Frontal cortex (tissue), 4 donors: ENCODE results near the gene NOL4L. TPM values are rescaled to one million over a fixed set of nuclear protein-coding genes. Genes with fewer than 3 reads are reported as not detected.

ENCODE experiments used
- DNase-seq, 2 donors: peaks; one replicate each; pipeline ENCODE4 v3.0.0; 2012; ENCODE audit warnings: low spot score in 2 of 2
- FAIRE-seq: peaks from 2 replicates; lab custom pipeline; 2012; peaks lifted over from hg19 to GRCh38; lab: Jason Lieb, UNC
- total RNA-seq: library from RNA; depleted of rRNA; stranded (reverse); fragments of >200 nt; gene quantifications from one replicate; pipeline ENCODE4 v1.2.3, GENCODE V29; 2014
- donor health status: control.
- donor health status: control.
- donor health status: control.

The NOL4L gene
- total RNA-seq, 1 donor from 2014 or later: 13.0 TPM

GRCh38 chr20:32517914-32518592 is 67.1 kb downstream of the NOL4L start:
- DNase-seq: no peak
- no peak for FAIRE-seq

DNA sequence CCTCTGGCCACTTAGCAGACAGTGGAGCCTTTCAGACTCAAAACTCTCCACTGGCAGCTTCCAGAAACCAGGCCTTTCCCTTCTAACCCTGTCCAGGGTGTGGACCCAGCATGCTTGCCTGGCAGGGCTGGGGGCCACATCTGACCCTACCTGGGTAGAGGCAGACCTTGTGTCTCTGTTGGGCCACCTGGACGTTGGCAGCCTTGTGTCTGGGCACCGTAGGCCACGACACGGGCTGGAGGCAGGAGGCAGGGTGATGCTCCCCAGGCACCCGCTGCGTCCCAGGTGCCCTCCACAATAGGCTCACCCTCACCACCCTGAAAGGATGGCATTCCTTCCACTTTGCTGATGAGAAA is 67.6 kb downstream of the NOL4L start:
- FAIRE-seq (no peak), DNase-seq (no peak)

GRCh38 chr20:32516583-32517517 is 68.3 kb downstream of the NOL4L start:
- FAIRE-seq: no peak
- no peak for DNase-seq

DNA sequence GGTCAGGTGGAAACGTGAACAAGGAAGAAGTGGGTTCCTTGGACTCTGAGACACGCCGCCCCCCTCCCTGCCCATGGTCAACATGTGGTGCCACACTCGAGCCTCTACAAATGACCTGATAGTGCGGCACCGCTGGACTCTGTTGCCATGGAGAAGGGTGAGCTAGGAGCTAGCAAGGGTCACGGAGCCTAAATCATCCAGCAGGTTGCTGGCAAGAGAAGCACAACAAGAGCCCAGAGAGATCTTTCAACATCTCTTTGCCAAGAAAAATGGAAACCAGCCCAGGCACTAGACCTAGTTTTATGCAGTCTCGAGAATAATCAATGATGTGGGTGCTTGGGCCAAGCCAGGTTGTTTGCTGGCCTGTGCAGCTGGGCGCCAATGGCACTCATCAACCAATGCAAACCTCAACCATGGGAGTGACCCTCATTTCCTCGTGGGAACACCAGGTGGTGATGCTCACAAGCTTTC is 69.5 kb downstream of the NOL4L start:
- DNase-seq (no peak), FAIRE-seq (no peak)

DNA sequence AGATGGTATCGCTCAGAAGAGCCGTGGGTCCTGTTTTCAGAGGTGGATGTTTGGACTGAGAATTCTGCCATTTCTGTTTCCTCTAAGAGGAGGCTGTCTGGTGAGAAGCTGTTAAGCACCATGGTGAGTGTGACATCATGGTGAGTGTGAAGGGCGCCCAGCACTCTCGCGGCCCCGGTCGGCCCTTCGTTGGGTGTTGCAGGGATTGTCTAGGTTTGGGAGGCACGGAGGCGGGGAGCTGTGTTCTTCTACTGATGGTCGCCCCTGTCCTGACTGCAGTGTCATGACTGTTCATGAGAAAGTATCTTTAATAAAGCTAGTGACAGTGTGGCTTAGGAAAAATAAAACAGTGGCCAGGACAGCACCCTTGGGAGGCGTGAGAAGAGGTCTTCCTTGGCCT is 70.4 kb downstream of the NOL4L start:
- DNase-seq (no peak), FAIRE-seq (no peak)

- DNase-seq (no peak), FAIRE-seq (no peak)
Observed at GRCh38 chr20:32513031-32513866, 71.9 kb downstream of the NOL4L start.

- DNase-seq (no peak), FAIRE-seq (no peak)
Observed at GRCh38 chr20:32512047-32512385, 73.1 kb downstream of the NOL4L start.

GRCh38 chr20:32511358-32512046 is 73.6 kb downstream of the NOL4L start:
- FAIRE-seq (no peak), DNase-seq (no peak)

DNA sequence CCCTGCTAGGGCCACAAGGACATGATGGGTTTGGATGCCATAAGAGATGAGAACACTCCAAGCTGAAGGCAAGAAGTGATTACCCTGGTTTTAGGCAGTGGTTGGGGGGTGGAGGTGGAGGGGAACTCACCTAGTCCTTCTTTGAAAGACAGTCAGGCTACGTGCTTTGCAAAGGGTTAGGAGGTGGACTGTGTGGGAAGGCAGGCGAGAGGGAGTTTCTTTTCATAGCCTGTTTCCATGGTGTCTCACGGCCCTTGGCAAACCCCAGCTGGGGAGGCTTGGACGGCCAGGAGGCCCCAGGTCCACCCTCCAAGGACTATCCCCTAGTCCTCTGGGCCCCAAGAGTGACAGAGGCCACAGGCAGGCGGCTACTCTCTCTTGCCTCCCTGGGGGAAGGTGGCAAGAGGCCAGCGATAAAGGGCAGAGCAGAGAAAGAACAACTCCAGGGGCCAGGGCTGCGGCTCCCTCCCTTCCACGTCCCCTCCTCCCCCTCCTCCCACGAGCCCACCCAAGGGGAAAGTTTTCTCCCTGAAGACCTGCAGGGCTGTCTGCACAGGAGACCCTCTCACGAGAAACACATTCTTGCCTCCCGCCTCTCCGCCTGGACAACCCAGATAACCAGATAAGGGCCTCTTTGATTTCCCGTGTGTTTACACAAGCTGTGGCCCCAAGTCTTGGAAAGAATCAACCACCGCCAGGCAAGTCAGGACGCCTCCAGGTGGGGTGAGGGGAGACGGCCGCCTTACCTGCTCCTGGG is 74.4 kb downstream of the NOL4L start:
- no peak for FAIRE-seq
- no peak for DNase-seq

- FAIRE-seq (no peak), DNase-seq (no peak)
Observed at GRCh38 chr20:32510120-32510600, 75.0 kb downstream of the NOL4L start.

DNA sequence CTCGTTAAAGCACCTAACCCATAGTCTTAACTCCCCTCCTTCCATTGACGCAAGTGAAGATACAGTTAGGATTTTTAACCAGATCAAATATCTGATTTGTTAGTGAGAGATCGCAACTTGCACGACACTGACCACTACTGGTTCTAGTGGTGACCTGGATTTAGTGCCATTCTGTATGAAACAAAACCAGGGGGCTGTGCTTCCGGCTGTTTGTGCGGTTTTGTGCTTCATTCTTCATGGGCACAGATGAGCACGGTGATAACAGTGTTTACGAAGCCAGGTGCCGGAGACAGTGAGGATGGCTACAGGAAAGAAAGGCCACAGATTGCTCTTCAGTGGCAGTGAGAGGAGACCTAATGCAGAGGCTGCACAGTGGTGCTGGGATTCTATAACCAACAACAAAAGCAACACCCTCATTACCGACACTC is 75.5 kb downstream of the NOL4L start:
- FAIRE-seq: no peak
- no peak for DNase-seq

- no peak for DNase-seq
- FAIRE-seq: no peak
Observed at GRCh38 chr20:32508775-32509119, 76.4 kb downstream of the NOL4L start.

- no peak for FAIRE-seq
- no peak for DNase-seq
Observed at GRCh38 chr20:32507998-32508774, 76.9 kb downstream of the NOL4L start.

- no peak for DNase-seq
- no peak for FAIRE-seq
Observed at GRCh38 chr20:32506721-32507120, 78.4 kb downstream of the NOL4L start.

GRCh38 chr20:32505723-32506473 is 79.2 kb downstream of the NOL4L start:
- FAIRE-seq (no peak), DNase-seq (no peak)

DNA sequence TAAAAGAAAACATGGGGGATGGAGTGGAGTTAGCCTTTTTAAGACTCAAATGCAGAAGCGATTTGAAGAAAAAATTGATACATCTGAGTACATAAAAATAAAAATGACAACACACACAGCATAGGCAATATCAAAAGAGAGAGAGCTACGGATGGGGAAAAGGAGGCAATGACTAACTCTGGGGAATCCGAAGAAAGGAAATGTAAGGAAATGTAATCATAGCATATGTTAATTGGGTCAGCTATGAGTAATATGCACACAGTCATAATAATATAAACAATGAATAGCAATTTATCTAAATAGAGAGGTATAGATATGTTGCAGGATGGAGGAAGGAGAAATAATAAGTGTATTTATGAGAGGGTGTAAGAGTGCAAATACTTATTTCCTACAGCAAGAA is 83.4 kb downstream of the NOL4L start:
- DNase-seq (no peak), FAIRE-seq (no peak)

GRCh38 chr20:32497589-32498224 is 87.4 kb downstream of the NOL4L start:
- FAIRE-seq (no peak), DNase-seq (no peak)
